MCF 10A (cell line): Measurements from ENCODE around the gene BCAS3. TPM values are rescaled to one million over a fixed set of nuclear protein-coding genes. Genes with fewer than 3 reads are reported as not detected.

ENCODE experiments used
- BruUV-seq: library from RNA; stranded (reverse); fragments of 400-500 nt; replicated peaks from 2 replicates; lab custom pipeline; 2021; lab: Mats Ljungman, UMichigan
- CTCF ChIA-PET: fragments of 300-600 bp; sonication (Branson Sonifier 250); formaldehyde crosslinking; extraction: SDS; loops from one replicate; lab custom pipeline; 2021; ENCODE audit warnings: antibody characterized with exemption, inconsistent platforms; lab: Yijun Ruan, JAX
- POLR2A ChIA-PET: fragments of 300-600, 350-650 bp; sonication (Branson Sonifier 250); formaldehyde crosslinking; extraction: SDS; loops from one replicate; lab custom pipeline; 2020; ENCODE audit warnings: antibody characterized with exemption, inconsistent platforms; lab: Yijun Ruan, JAX
- DNase-seq: peaks from one replicate; pipeline ENCODE4 v3.0.0-alpha.2; 2018; ENCODE audit not compliant: unreplicated experiment
- H3K27ac Mint-ChIP-seq: one replicate; pipeline ENCODE4 v1.8.0; 2022; ENCODE audit warnings: mild to moderate bottlenecking, low read depth, mixed read lengths; ENCODE audit not compliant: unreplicated experiment
- H3K27me3 Mint-ChIP-seq: one replicate; pipeline ENCODE4 v1.8.0; 2022; ENCODE audit warnings: mixed read lengths; ENCODE audit not compliant: insufficient read depth, unreplicated experiment
- H3K36me3 Mint-ChIP-seq: one replicate; pipeline ENCODE4 v1.8.0; 2022; ENCODE audit warnings: mild to moderate bottlenecking, moderate library complexity, mixed read lengths; ENCODE audit not compliant: insufficient read depth, unreplicated experiment
- H3K4me1 Mint-ChIP-seq: one replicate; pipeline ENCODE4 v1.8.0; 2022; ENCODE audit warnings: mixed read lengths; ENCODE audit not compliant: insufficient read depth, unreplicated experiment
- H3K4me3 Mint-ChIP-seq: one replicate; pipeline ENCODE4 v1.8.0; 2022; ENCODE audit warnings: mild to moderate bottlenecking, moderate library complexity, mixed read lengths; ENCODE audit not compliant: unreplicated experiment
- H3K9me3 Mint-ChIP-seq: one replicate; pipeline ENCODE4 v1.8.0; 2022; ENCODE audit warnings: mixed read lengths; ENCODE audit not compliant: unreplicated experiment
- intact Hi-C: fragments of 100-400 bp; cut with micrococcal nuclease; formaldehyde crosslinking; loops from 2 replicates; pipeline ENCODE4 v1.14.1; 2022
- total RNA-seq: library from RNA; stranded (reverse); gene quantifications from 2 replicates; pipeline ENCODE4 v1.2.3, GENCODE V29; 2022
- TF ChIP-seq, protein P1 (sequence below): fragments of 200-600 bp; IDR thresholded peaks from one replicate; pipeline ENCODE4 v1.8.0; 2022; ENCODE audit warnings: antibody characterized with exemption, mild to moderate bottlenecking; ENCODE audit not compliant: unreplicated experiment

BCAS3 gene
- total RNA-seq, 1 experiment from 2014 or later, result 14.6 TPM

- DNase-seq, result no peak
- ChIA-PET CTCF (interaction anchor here (0.6 to 4.2 kb wide), 8 partner anchors 130 to 422 kb away, joined by 3 to 57 read pairs (median 8); no protein-coding TSS in a partner anchor), POLR2A (interaction anchor here (1.0 kb wide), 1 partner anchor 448 kb away, joined by 3 read pairs; the partner anchor contains the start of gene BRIP1)
- Mint-ChIP-seq H3K4me3 (no peak overlapping the region), H3K9me3 (no peaks in the 10 kb centered on the region), H3K27ac (no peak overlapping the region), H3K27me3 (peaks cover 4% of the 10 kb centered on the region), H3K36me3 (no peaks in the 10 kb centered on the region), H3K4me1 (no peaks in the 10 kb centered on the region)
- no TSS peak for BruUV-seq
- TF ChIP-seq, protein P1, sequence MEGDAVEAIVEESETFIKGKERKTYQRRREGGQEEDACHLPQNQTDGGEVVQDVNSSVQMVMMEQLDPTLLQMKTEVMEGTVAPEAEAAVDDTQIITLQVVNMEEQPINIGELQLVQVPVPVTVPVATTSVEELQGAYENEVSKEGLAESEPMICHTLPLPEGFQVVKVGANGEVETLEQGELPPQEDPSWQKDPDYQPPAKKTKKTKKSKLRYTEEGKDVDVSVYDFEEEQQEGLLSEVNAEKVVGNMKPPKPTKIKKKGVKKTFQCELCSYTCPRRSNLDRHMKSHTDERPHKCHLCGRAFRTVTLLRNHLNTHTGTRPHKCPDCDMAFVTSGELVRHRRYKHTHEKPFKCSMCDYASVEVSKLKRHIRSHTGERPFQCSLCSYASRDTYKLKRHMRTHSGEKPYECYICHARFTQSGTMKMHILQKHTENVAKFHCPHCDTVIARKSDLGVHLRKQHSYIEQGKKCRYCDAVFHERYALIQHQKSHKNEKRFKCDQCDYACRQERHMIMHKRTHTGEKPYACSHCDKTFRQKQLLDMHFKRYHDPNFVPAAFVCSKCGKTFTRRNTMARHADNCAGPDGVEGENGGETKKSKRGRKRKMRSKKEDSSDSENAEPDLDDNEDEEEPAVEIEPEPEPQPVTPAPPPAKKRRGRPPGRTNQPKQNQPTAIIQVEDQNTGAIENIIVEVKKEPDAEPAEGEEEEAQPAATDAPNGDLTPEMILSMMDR, result no peak
- intact Hi-C loops, result loop anchor here (5.0 kb wide), 1 partner anchor 652 kb away; the partner anchor contains the start of gene MED13
Measured at GRCh38 chr17:61414936-61415251, 737.2 kb downstream of the BCAS3 start.

DNA sequence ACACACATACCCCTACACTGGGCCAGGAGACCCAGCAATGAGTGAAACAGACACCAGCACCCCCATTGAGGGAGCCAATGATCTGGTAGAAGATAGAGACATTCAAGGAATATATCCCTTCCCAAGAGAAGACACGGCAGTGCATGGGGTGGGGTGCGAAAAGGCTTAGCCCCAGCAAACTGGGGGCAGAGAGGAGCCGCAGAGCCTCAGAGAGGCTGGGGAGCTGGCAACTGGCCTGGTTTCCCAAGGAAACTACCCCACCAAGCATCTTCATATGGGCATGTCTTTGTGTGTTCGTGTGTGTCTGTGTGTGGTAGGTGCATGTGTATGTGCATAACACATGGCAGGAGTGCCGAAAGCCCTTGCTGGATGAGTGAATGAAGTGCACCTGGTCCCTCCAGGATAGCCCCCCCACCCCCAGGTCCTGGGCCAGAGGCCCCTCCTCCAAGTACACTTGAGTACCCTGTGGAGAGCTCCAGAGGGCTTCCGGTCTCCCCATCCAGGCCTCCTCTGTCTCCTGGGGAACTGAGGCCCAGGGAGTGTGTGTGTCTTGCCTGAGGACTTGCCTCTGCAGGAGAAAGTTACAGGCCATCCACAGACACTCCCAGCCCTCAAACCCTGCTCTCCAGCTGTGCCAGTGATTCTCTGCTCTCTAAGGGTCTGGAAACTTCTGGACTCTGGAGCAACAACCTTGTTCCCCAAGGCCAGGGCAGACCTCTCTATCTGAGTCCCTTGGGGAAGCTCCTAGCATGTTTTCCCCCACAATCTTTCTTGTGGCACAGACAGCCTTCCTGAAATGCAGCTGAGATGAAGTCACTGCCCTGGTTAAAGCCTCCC is 737.9 kb downstream of the BCAS3 start:
- no peak for DNase-seq
- Mint-ChIP-seq H3K27ac (no peak overlapping the region), H3K9me3 (no peaks in the 10 kb centered on the region), H3K4me3 (no peak overlapping the region), H3K36me3 (peaks cover 4% of the 10 kb centered on the region), H3K4me1 (no peaks in the 10 kb centered on the region), H3K27me3 (peaks cover 11% of the 10 kb centered on the region)
- ChIA-PET CTCF (interaction anchor here (0.6 to 4.2 kb wide), 19 partner anchors 11 to 421 kb away, joined by 3 to 24 read pairs (median 4); no protein-coding TSS in a partner anchor), POLR2A (interaction anchor here (0.5 to 1.0 kb wide), 2 partner anchors 418 to 448 kb away, joined by 3 to 4 read pairs; partner anchors contain the start of gene BRIP1)
- intact Hi-C loops, result loop anchor here (2.0 kb wide), 1 partner anchor 421 kb away; no protein-coding TSS in a partner anchor
- TF ChIP-seq, protein P1, result no peak
- no TSS peak for BruUV-seq

- no peak overlapping the region for H3K4me3 Mint-ChIP-seq
- intact Hi-C loops, result loop anchor here (2.0 kb wide), 1 partner anchor 421 kb away; no protein-coding TSS in a partner anchor
- no peaks in the 10 kb centered on the region for H3K4me1 Mint-ChIP-seq
- BruUV-seq, result no TSS peak
- CTCF ChIA-PET, result interaction anchor here (0.7 to 1.8 kb wide), 17 partner anchors 11 to 421 kb away, joined by 3 to 12 read pairs (median 4); no protein-coding TSS in a partner anchor
- POLR2A ChIA-PET, result interaction anchor here (0.5 kb wide), 1 partner anchor 417 kb away, joined by 4 read pairs; no protein-coding TSS in a partner anchor
- H3K36me3 Mint-ChIP-seq, result peaks cover 4% of the 10 kb centered on the region
- no peaks in the 10 kb centered on the region for H3K9me3 Mint-ChIP-seq
- H3K27ac Mint-ChIP-seq, result no peak overlapping the region
- TF ChIP-seq, protein P1, result no peak
- DNase-seq, result no peak
- H3K27me3 Mint-ChIP-seq, result peaks cover 17% of the 10 kb centered on the region
Measured at GRCh38 chr17:61416211-61416539, 738.5 kb downstream of the BCAS3 start.
